GM18508 (cell line): ENCODE measurements around the gene ANO10.
"Not testable (repeated sequence)": the region's sequence is repeated elsewhere in the genome, so short reads cannot be mapped to it uniquely, and the experiment has no call there.

Experiments
- ATAC-seq: cut with Tn5 transposase; IDR thresholded peaks from one replicate; pipeline ENCODE4 v1.9.1; 2021; ENCODE audit warnings: moderate number of reproducible peaks; ENCODE audit not compliant: insufficient read depth, unreplicated experiment

ANO10 gene

GRCh38 chr3:43489930-43490329, 131.9 kb downstream of the ANO10 start:
- no peak for ATAC-seq

DNA sequence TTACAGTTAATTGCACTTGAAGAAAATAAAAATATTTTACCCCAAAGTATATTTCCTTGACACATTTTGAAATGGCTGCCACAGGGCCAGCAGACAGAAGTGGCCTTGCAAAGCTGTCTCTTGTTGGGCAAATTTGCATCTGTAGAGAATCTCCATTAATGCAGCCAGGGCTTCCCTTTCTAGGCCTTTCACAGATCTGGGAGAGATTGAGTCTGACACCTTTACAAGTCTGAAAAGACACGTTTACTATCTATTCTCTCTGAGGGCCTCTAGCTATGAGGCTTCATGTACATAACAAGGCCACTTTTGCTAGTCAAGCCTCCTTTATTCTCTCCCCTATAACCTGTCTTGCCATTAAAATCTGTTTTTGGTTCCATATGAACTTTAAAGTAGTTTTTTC, 135.9 kb downstream of the ANO10 start:
- ATAC-seq, result no peak

- no peak for ATAC-seq
These were observed 136.8 kb downstream of the ANO10 start for GRCh38 chr3:43484926-43485488.

DNA sequence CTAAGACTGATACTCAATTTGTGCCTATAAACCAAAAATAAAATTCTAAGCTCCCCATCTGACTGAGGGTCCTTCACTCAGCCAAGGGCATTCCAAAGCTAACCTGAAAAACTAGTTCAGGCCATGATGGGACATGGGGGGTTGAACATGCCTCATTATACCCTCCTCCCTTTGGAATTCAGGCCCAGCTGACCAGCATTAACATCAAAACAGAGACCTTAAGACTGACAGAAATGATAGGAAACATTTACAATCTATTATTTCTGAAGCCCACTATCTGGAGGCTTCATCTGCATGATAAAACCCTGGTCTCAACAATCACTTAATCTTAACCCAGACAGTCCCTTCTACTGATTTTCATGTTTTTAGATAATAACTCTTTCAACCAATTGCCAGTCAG, 140.4 kb downstream of the ANO10 start:
- ATAC-seq, result no peak

- not testable (repeated sequence) for ATAC-seq
These were observed 143.0 kb downstream of the ANO10 start for GRCh38 chr3:43478839-43479238.

- ATAC-seq, result no peak
These were observed 143.6 kb downstream of the ANO10 start for GRCh38 chr3:43478118-43478785.

DNA sequence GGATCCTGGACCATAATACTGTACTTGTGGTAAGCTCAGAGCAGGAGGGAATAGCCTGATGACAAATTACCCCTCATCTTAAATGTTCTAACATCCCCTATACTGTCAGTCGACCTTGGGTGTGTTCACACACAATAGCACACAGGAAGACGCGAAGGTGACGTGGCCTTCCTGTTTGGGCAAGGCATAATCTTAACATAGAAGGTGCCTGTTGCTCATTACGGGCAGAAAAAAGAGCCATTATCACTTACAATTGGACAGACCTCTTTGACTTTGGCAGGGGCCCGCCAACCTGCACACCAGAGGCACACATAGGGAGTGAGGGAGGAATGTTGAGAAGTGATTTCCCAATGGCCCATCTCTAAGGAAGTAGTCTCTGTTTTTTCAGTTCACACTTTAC, 144.2 kb downstream of the ANO10 start:
- ATAC-seq, result no peak

DNA sequence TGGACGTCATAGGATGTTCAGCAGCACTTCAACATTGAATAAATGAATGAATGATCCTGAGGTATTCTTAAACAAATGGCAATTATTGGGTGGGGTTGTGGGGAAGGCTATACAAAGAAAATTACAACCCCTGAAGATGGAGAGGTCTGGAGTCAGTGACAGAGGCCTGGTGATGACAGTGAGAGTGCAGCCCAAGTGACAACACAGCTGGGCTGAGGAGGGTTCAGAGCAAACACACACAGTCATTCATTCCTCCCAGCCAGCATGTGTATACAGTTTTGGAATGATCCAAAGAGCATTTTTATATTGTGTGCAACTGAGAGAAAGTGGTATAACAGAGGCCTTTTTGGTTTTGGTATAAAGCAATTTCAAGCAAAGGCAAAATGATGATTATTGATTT, 148.1 kb downstream of the ANO10 start:
- ATAC-seq, result no peak

GRCh38 chr3:43473244-43473643, 148.6 kb downstream of the ANO10 start:
- no peak for ATAC-seq

DNA sequence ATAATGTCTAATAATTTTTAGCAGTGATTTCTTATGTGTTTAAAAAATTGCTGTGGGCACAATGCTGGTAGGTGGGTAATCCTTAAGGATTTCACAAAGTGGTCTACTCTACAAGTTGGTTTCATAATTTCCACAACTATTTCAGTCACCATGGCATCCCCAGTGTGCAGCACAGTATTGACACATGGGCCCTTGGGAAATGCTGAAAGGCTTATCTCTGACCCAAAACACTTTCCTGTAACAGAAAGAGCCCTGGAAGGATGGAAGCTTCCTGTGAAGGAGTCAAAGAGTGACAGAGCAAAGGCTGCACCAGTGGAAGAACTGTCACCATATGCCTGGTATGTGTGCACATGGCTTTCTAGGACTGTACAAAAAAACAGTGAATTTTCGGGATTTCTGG, 153.7 kb downstream of the ANO10 start:
- ATAC-seq, result no peak

DNA sequence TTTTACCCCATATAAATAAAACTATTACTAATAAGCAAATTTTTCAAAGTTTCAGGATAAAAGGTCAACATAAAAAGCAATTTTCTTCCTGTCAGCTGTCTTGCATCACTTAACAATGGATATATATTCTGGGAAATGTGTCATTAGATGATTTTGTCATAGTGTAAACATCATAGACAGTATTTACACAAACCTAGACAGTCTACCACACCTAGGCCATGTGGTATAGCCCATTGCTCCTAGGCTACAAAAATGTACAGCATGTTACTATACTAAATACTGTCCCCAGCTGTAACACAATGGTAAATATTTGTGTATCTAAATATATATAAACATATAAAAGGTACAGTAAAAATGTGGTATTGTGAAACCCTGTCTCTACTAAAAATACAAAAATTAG, 156.7 kb downstream of the ANO10 start:
- ATAC-seq, result no peak

DNA sequence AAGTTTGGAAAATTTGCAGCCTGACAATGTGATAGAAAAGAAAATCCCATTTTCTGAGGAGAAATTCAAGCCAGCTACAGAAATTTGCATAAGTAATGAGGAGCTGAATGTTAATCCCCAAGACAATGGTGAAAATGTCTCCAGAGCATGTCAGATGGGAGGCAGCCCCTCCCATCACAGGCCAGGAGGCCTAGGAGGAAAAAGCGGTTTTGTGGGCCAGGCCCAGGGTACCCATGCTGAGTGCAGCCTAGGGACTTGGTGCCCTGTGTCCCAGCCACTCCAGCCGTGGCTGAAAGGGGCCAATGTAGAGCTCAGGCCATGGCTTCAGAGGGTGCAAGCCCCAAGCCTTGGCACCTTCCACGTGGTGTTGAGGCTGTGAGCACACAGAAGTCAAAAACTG, 159.2 kb downstream of the ANO10 start:
- ATAC-seq, result not testable (repeated sequence)

- no peak for ATAC-seq
These were observed 160.5 kb downstream of the ANO10 start for GRCh38 chr3:43461345-43461744.

DNA sequence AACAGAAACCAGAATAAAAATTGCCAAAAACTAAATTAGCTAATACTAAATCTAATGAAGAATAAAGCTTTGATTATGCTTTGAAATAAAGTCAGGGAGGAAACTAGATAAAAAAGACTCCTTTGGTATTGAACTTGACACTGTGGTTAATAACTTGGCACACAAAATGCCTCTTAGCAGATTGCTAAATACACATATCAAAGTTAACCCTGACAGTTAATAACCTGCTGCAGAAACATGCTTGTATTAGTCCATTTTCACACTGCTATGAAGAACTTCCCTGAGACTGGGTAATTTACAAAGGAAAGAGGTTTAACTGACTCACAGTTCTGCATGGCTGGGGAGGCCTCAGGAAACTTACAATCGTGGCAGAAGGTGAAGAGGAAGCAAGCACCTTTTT, 164.8 kb downstream of the ANO10 start:
- ATAC-seq, result not testable (repeated sequence)

- no peak for ATAC-seq
These were observed 166.6 kb downstream of the ANO10 start for GRCh38 chr3:43455233-43455632.

- ATAC-seq, result no peak
These were observed 167.8 kb downstream of the ANO10 start for GRCh38 chr3:43453981-43454380.

DNA sequence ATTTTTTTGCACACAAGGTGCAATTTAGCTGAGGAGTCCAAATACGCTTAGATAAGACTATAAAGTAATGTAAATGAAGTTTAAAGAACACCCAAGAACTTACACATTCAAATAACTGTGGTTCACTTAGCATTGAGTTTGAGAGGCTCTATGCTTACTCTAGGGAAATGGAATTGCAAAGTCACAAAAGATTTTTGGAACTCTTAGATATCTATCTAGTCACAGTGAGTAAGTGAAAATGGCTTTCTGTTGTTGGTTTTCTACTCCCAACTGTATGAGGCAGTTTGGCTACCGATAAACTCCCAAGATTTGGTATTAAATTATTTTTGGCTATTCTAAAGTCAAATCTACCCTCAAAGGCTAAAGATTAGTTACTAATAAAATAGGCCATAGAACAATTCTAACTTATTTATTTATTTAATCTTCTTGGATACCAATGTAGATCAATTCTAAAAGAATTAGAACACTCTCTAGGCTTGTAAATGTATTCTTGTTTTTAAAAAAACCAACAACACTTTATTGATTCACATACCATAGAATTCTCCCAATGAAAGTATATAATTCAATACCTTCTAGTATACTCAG, 170.0 kb downstream of the ANO10 start:
- no peak for ATAC-seq

GRCh38 chr3:43448098-43448497, 173.7 kb downstream of the ANO10 start:
- no peak for ATAC-seq

DNA sequence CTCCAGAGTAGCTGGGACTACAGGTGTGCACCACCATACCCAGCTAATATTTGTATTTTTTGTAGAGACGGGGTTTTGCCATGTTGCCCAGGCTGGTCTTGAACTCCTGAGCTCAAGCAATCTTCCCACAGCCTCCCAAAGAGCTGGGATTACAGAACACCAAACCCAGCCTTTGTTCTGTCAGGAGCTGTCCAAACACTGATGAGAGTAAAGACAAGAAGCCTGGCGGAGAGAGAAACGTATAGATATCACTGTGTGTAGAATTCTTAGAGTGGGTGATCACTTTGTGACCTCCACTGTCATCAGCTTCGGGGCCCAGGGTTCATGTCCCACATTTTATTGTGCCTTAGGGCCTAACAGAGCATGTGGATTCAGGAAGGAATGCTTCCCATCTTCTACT, 176.0 kb downstream of the ANO10 start:
- ATAC-seq, result no peak

- no peak for ATAC-seq
These were observed 178.9 kb downstream of the ANO10 start for GRCh38 chr3:43442872-43443395.

- ATAC-seq, result no peak
These were observed 185.2 kb downstream of the ANO10 start for GRCh38 chr3:43436507-43437140.
